HL-60 (cell line): ENCODE data around the gene UBE2J2.

ENCODE experiments used
- POLR2AphosphoS5 ChIP-seq: IDR thresholded peaks from 2 replicates; pipeline ENCODE4 v1.6.1; 2012; ENCODE audit warnings: low read depth
- TF ChIP-seq, protein P1 (sequence below): IDR thresholded peaks from one replicate; pipeline ENCODE4 v1.5.1; 2011; ENCODE audit warnings: low read length, control low read depth, inconsistent platforms; ENCODE audit not compliant: insufficient read depth

DNA sequence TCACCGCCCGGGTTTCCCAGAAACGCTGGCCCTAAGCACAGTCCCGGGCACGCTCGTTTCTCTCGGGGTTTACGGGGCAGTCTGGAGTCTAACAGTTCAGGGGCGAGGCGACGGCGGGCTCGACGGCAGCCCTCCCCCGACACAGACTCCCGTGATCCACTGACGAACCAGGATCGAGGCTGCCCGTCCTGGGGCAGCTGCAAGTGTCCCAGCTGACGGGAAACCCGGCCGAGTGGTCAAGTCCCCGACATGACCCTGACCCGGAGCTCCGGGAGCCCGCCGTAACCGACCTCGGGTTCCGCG is 494 bp downstream of the UBE2J2 start:
- TF ChIP-seq, protein P1, sequence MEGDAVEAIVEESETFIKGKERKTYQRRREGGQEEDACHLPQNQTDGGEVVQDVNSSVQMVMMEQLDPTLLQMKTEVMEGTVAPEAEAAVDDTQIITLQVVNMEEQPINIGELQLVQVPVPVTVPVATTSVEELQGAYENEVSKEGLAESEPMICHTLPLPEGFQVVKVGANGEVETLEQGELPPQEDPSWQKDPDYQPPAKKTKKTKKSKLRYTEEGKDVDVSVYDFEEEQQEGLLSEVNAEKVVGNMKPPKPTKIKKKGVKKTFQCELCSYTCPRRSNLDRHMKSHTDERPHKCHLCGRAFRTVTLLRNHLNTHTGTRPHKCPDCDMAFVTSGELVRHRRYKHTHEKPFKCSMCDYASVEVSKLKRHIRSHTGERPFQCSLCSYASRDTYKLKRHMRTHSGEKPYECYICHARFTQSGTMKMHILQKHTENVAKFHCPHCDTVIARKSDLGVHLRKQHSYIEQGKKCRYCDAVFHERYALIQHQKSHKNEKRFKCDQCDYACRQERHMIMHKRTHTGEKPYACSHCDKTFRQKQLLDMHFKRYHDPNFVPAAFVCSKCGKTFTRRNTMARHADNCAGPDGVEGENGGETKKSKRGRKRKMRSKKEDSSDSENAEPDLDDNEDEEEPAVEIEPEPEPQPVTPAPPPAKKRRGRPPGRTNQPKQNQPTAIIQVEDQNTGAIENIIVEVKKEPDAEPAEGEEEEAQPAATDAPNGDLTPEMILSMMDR, result no peak
- TF ChIP-seq POLR2AphosphoS5, result no peak; the same call in 1 of the 2 replicates
